Osteocyte (in vitro differentiated cells): ENCODE measurements around the gene AIP. TPM values are rescaled to one million over a fixed set of nuclear protein-coding genes. Genes with fewer than 3 reads are reported as not detected.

Experiments
- DNase-seq: peaks from one replicate; pipeline ENCODE4 v3.0.0; 2021; ENCODE audit warnings: mixed read lengths; ENCODE audit not compliant: unreplicated experiment; ENCODE audit errors: extremely low spot score
- H3K27ac Mint-ChIP-seq: one replicate; pipeline ENCODE4 v1.8.0; 2021; ENCODE audit warnings: mild to moderate bottlenecking, mixed read lengths; ENCODE audit not compliant: unreplicated experiment
- H3K27me3 Mint-ChIP-seq: one replicate; pipeline ENCODE4 v1.8.0; 2021; ENCODE audit warnings: mixed read lengths; ENCODE audit not compliant: unreplicated experiment
- H3K36me3 Mint-ChIP-seq: one replicate; pipeline ENCODE4 v1.8.0; 2021; ENCODE audit warnings: mixed read lengths; ENCODE audit not compliant: unreplicated experiment
- H3K4me1 Mint-ChIP-seq: one replicate; pipeline ENCODE4 v1.8.0; 2021; ENCODE audit warnings: mixed read lengths; ENCODE audit not compliant: unreplicated experiment
- H3K4me3 Mint-ChIP-seq: one replicate; pipeline ENCODE4 v1.8.0; 2021; ENCODE audit warnings: mild to moderate bottlenecking, moderate library complexity, mixed read lengths; ENCODE audit not compliant: unreplicated experiment
- H3K9me3 Mint-ChIP-seq: one replicate; pipeline ENCODE4 v1.8.0; 2021; ENCODE audit warnings: mixed read lengths; ENCODE audit not compliant: unreplicated experiment
- total RNA-seq: library from RNA; stranded (reverse); gene quantifications from 2 replicates; pipeline ENCODE4 v1.2.1, GENCODE V29; 2021
- TF ChIP-seq, protein P1 (sequence below): fragments of 200-600 bp; sonication (generic); IDR thresholded peaks from 2 replicates; pipeline ENCODE4 v1.5.0; 2021; ENCODE audit warnings: antibody characterized with exemption, mild to moderate bottlenecking, moderate library complexity

Gene AIP
- total RNA-seq, 1 donor from 2014 or later: 76.5 TPM

DNA sequence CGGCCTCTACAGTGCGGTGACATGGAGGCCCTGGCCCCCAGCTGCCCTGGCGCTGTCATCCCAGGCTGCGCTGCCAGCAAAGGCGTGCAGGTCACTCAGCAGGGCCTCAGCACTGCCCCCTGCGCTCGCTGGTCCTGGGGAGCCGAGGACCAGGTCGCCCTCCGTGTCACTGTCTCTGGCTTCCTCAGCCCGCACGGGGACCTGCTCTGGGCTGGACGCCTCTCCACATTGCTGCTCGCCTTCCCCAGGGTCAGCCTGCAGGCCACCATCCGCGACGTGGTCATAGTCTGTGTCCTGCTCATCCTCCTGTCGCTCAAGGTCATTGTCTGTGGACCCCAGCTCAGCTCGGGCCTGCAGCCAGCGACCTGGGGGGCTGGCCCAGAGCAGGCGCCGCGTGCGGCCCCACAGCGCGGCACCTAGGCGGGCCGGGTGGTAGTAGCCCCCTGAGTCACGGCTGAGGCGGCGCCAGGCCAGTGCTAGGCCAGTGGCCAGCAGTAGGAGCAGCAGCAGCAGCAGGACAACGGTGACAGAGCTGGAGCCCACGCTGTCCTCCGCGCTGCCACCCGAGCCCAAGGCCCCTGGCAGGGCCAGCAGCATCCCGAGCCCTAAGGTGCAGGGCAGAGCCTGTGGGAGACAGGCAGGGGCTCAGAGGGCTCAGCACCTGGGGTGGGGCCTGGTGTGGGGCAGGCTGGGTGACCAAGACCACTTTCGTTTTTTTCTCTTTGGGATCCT lies 46.9 kb upstream of the AIP start:
- no peaks in the 10 kb centered on the region for H3K9me3 Mint-ChIP-seq
- H3K36me3 Mint-ChIP-seq: peaks cover 19% of the 10 kb centered on the region
- H3K27ac Mint-ChIP-seq: no peak overlapping the region
- TF ChIP-seq, protein P1, sequence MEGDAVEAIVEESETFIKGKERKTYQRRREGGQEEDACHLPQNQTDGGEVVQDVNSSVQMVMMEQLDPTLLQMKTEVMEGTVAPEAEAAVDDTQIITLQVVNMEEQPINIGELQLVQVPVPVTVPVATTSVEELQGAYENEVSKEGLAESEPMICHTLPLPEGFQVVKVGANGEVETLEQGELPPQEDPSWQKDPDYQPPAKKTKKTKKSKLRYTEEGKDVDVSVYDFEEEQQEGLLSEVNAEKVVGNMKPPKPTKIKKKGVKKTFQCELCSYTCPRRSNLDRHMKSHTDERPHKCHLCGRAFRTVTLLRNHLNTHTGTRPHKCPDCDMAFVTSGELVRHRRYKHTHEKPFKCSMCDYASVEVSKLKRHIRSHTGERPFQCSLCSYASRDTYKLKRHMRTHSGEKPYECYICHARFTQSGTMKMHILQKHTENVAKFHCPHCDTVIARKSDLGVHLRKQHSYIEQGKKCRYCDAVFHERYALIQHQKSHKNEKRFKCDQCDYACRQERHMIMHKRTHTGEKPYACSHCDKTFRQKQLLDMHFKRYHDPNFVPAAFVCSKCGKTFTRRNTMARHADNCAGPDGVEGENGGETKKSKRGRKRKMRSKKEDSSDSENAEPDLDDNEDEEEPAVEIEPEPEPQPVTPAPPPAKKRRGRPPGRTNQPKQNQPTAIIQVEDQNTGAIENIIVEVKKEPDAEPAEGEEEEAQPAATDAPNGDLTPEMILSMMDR: no peak
- no peak overlapping the region for H3K4me3 Mint-ChIP-seq
- H3K27me3 Mint-ChIP-seq: no peaks in the 10 kb centered on the region
- no peak for DNase-seq
- H3K4me1 Mint-ChIP-seq: peaks cover 19% of the 10 kb centered on the region

GRCh38 chr11:67436459-67437081 lies 46.3 kb upstream of the AIP start:
- Mint-ChIP-seq H3K27ac (peak overlapping the region; percentile 18), H3K9me3 (no peaks in the 10 kb centered on the region), H3K4me3 (no peak overlapping the region), H3K4me1 (peaks cover 21% of the 10 kb centered on the region), H3K27me3 (no peaks in the 10 kb centered on the region), H3K36me3 (peaks cover 19% of the 10 kb centered on the region)
- TF ChIP-seq, protein P1: no peak
- no peak for DNase-seq

DNA sequence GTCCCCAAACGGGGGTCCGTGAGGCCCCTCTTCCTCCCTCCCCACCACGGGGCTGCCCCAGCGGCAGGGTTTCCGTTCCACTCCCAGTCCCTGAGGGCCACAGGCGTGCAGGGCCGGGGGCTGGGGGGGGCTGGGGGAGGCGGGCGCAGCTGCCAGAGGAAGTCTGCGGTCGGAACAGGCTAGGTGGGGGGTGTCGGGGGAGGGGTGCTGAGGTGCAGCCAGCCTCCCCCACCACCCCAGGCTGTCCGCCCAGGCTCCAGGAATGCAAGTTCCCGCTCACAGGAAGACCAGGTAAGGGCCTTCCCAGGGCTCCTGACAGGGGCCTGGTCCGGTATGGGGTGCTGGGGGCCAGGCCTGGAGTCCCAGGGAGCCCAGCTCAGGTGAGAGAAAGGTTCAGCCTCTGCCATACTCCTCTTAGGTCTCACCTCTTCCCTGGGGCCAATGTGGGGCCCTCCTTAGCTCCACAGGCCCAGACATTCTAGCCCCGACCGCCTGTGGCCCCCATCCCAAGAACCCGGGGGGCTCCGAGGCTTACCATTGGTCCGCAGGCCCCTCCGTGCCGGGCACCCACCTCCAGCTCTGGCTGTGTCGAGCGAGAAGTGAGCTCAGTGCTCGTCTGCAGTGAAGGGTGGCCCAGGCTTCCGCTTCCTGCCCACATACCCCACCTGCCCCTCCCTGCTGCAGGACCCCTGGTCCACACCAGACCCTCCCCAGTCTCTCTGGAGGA lies 45.6 kb upstream of the AIP start, which contains the start of gene PTPRCAP:
TSS of gene PTPRCAP (minus strand) at position 601 of the 727 bp plus-strand sequence. CDS start at position 538, 63 bp downstream.
- peaks cover 12% of the 10 kb centered on the region for H3K36me3 Mint-ChIP-seq
- no peak for DNase-seq
- TF ChIP-seq, protein P1: no peak
- no peaks in the 10 kb centered on the region for H3K27me3 Mint-ChIP-seq
- H3K9me3 Mint-ChIP-seq: no peaks in the 10 kb centered on the region
- H3K4me3 Mint-ChIP-seq: no peak within 1 kb of the TSS
- H3K4me1 Mint-ChIP-seq: peaks cover 24% of the 10 kb centered on the region
- H3K27ac Mint-ChIP-seq: peak within 1 kb of the TSS; percentile 18

- no peak overlapping the region for H3K4me3 Mint-ChIP-seq
- no peak for DNase-seq
- H3K36me3 Mint-ChIP-seq: peaks cover 12% of the 10 kb centered on the region
- TF ChIP-seq, protein P1: no peak
- H3K27ac Mint-ChIP-seq: no peak overlapping the region
- no peaks in the 10 kb centered on the region for H3K9me3 Mint-ChIP-seq
- peaks cover 27% of the 10 kb centered on the region for H3K4me1 Mint-ChIP-seq
- no peaks in the 10 kb centered on the region for H3K27me3 Mint-ChIP-seq
Observed at GRCh38 chr11:67437809-67438157, 45.0 kb upstream of the AIP start.
